AG09319 (cell line): Measurements from ENCODE around the gene AHNAK2.

Experiments
- DNase-seq: peaks from one replicate; pipeline ENCODE4 v3.0.0-alpha.2; 2010; ENCODE audit warnings: low read depth; ENCODE audit errors: extremely low read depth
- CTCF ChIP-seq: IDR thresholded peaks from 2 replicates; pipeline ENCODE4 v1.5.1; 2011; ENCODE audit warnings: low read depth, mild to moderate bottlenecking, inconsistent platforms, low read length, moderate library complexity

The AHNAK2 gene

GRCh38 chr14:105010106-105010505 is 31.9 kb upstream of the AHNAK2 start:
- DNase-seq: no peak
- TF ChIP-seq CTCF: no peak

GRCh38 chr14:105007593-105008264 is 29.6 kb upstream of the AHNAK2 start:
- TF ChIP-seq CTCF: no peak
- DNase-seq: no peak

- no peak for DNase-seq
Measured at GRCh38 chr14:105006831-105007592, 28.8 kb upstream of the AHNAK2 start.

GRCh38 chr14:105005929-105006830 is 28.0 kb upstream of the AHNAK2 start:
- no peak for DNase-seq
- no peak for TF ChIP-seq CTCF

More at GRCh38 chr14:105006831-105007592, 28.8 kb upstream of the AHNAK2 start:
- TF ChIP-seq CTCF: no peak

GRCh38 chr14:105005329-105005928 is 27.3 kb upstream of the AHNAK2 start:
- DNase-seq: no peak
- no peak for TF ChIP-seq CTCF

- TF ChIP-seq CTCF: no peak
- DNase-seq: no peak
Measured at GRCh38 chr14:104999361-104999760, 21.2 kb upstream of the AHNAK2 start.
